Subcutaneous adipose tissue (tissue), 4 donors: ENCODE data around the gene SUCNR1. TPM values are rescaled to one million over a fixed set of nuclear protein-coding genes. Genes with fewer than 3 reads are reported as not detected.

Experiments
- CTCF ChIP-seq: fragments of 450-650 bp; IDR thresholded peaks from one replicate; pipeline ENCODE4 v1.5.1; 2016; ENCODE audit warnings: low read depth, mild to moderate bottlenecking, control low read depth, antibody characterized with exemption, moderate library complexity
- total RNA-seq, 4 donors: library from RNA; depleted of rRNA; stranded (reverse); fragments of >200 nt; gene quantifications; one replicate each; pipeline ENCODE4 v1.1.0, GENCODE V29; 2016

SUCNR1 gene
- total RNA-seq, 4 donors from 2014 or later = 0.75 to 10.9 (median 3.1) TPM

GRCh38 chr3:151843275-151843674 is 30.2 kb upstream of the SUCNR1 start:
- TF ChIP-seq CTCF = no peak

- no peak for TF ChIP-seq CTCF
Observed at GRCh38 chr3:151845306-151845905, 28.0 kb upstream of the SUCNR1 start.

GRCh38 chr3:151852074-151852811 is 21.2 kb upstream of the SUCNR1 start:
- TF ChIP-seq CTCF = no peak

- TF ChIP-seq CTCF = no peak
Observed at GRCh38 chr3:151856118-151856517, 17.3 kb upstream of the SUCNR1 start.

- no peak for TF ChIP-seq CTCF
Observed at GRCh38 chr3:151856641-151857040, 16.8 kb upstream of the SUCNR1 start.

GRCh38 chr3:151859233-151859673 is 14.2 kb upstream of the SUCNR1 start:
- no peak for TF ChIP-seq CTCF

GRCh38 chr3:151859905-151860304 is 13.5 kb upstream of the SUCNR1 start:
- no peak for TF ChIP-seq CTCF
